Fibroblast of lung (primary cell): Measurements from ENCODE around the gene GPR150.

Experiments used
- CTCF ChIP-seq, 2 donors: IDR thresholded peaks in 1 of 2; conservative IDR thresholded peaks in 1 of 2; 1 replicate in 1 of 2; 2 replicates in 1 of 2; pipeline ENCODE4 v1.5.1; 2011 to 2012; ENCODE audit warnings: low read length in 2 of 2, control low read depth in 1 of 2, inconsistent platforms in 1 of 2, low read depth in 1 of 2, mild to moderate bottlenecking in 1 of 2
- EZH2 ChIP-seq: IDR thresholded peaks from 2 replicates; pipeline ENCODE4 v1.5.1; 2012; ENCODE audit warnings: low read length, control low read depth, mild to moderate bottlenecking; ENCODE audit errors: missing control alignments

- TF ChIP-seq CTCF (conservative IDR thresholded peaks at IDR 0.05 in 1 of 2, IDR thresholded peaks at IDR 0.05 in 1 of 2; ENCODE audit: low read depth in 1 of 2, low read length in 2 of 2) (no peak), EZH2 (no peak)
Measured at GRCh38 chr5:95627971-95628810, 8.3 kb downstream of the GPR150 start.
